Calu3 (cell line): Measurements from ENCODE around the gene SLC39A5. TPM values are rescaled to one million over a fixed set of nuclear protein-coding genes. Genes with fewer than 3 reads are reported as not detected.
"Not testable (repeated sequence)": the region's sequence is repeated elsewhere in the genome, so short reads cannot be mapped to it uniquely, and the experiment has no call there.

ENCODE experiments used
- BruUV-seq: library from RNA; stranded (reverse); fragments of 400-500 nt; replicated peaks from 2 replicates; lab custom pipeline; 2021; lab: Mats Ljungman, UMichigan
- CTCF ChIA-PET: fragments of 300-600 bp; sonication (Branson Sonifier 250); formaldehyde crosslinking; loops from one replicate; lab custom pipeline; 2022; ENCODE audit warnings: antibody characterized with exemption; lab: Charles Lee
- DNase-seq: peaks from one replicate; pipeline ENCODE4 v3.0.0; 2022
- H3K27ac Mint-ChIP-seq: one replicate; pipeline ENCODE4 v1.8.0; 2022; ENCODE audit warnings: mixed read lengths; ENCODE audit not compliant: unreplicated experiment
- H3K27me3 Mint-ChIP-seq: one replicate; pipeline ENCODE4 v1.8.0; 2022; ENCODE audit warnings: mixed read lengths; ENCODE audit not compliant: unreplicated experiment
- H3K36me3 Mint-ChIP-seq: one replicate; pipeline ENCODE4 v1.8.0; 2022; ENCODE audit warnings: mild to moderate bottlenecking, moderate library complexity, mixed read lengths; ENCODE audit not compliant: insufficient read depth, unreplicated experiment
- H3K4me1 Mint-ChIP-seq: one replicate; pipeline ENCODE4 v1.8.0; 2022; ENCODE audit warnings: mild to moderate bottlenecking, low read depth, mixed read lengths; ENCODE audit not compliant: unreplicated experiment
- H3K4me3 Mint-ChIP-seq: one replicate; pipeline ENCODE4 v1.8.0; 2022; ENCODE audit warnings: mild to moderate bottlenecking, low read depth, moderate library complexity, mixed read lengths; ENCODE audit not compliant: unreplicated experiment
- H3K9me3 Mint-ChIP-seq: one replicate; pipeline ENCODE4 v1.8.0; 2022; ENCODE audit warnings: low read depth, mixed read lengths; ENCODE audit not compliant: unreplicated experiment
- CTCF ChIP-seq: fragments of 200-600 bp; IDR thresholded peaks from one replicate; pipeline ENCODE4 v1.8.0; 2022; ENCODE audit warnings: antibody characterized with exemption; ENCODE audit not compliant: unreplicated experiment
- intact Hi-C: fragments of 100-400 bp; cut with micrococcal nuclease; formaldehyde crosslinking; loops from one replicate; pipeline ENCODE4 v1.10.0; 2022; ENCODE audit not compliant: unreplicated experiment
- total RNA-seq: library from RNA; stranded (reverse); gene quantifications from 2 replicates; pipeline ENCODE4 v1.2.3, GENCODE V29; 2022

The SLC39A5 gene
- total RNA-seq, 1 experiment from 2014 or later, result not detected

- Mint-ChIP-seq H3K9me3 (no peaks in the 10 kb centered on the region), H3K27me3 (no peaks in the 10 kb centered on the region), H3K36me3 (peaks cover 29% of the 10 kb centered on the region), H3K4me3 (no peak overlapping the region), H3K27ac (peak overlapping the region; percentile 8), H3K4me1 (peaks cover 34% of the 10 kb centered on the region)
- BruUV-seq, result no TSS peak
- CTCF ChIA-PET, result no interaction called here
- intact Hi-C loops, result loop anchor here (1.0 kb wide), 1 partner anchor 29 kb away; no protein-coding TSS in a partner anchor
- TF ChIP-seq CTCF, result peak; percentile 60
- peak; percentile 85 for DNase-seq
These were observed 36.7 kb upstream of the SLC39A5 start for GRCh38 chr12:56193025-56193578.

GRCh38 chr12:56196818-56197550 lies 32.9 kb upstream of the SLC39A5 start:
- CTCF ChIA-PET, result interaction anchor here (1.2 kb wide), 1 partner anchor 69 kb away, joined by 3 read pairs; the partner anchor contains the start of gene ESYT1
- H3K9me3 Mint-ChIP-seq, H3K27me3 Mint-ChIP-seq, DNase-seq, H3K27ac Mint-ChIP-seq, H3K36me3 Mint-ChIP-seq, intact Hi-C loops, BruUV-seq, H3K4me3 Mint-ChIP-seq: not testable (repeated sequence)
- peaks cover 13% of the 10 kb centered on the region for H3K4me1 Mint-ChIP-seq

- no peak for DNase-seq
- H3K9me3 Mint-ChIP-seq, result no peaks in the 10 kb centered on the region
- H3K4me1 Mint-ChIP-seq, result peaks cover 6% of the 10 kb centered on the region
- no peak for TF ChIP-seq CTCF
- no peaks in the 10 kb centered on the region for H3K36me3 Mint-ChIP-seq
- H3K27ac Mint-ChIP-seq, result no peak overlapping the region
- CTCF ChIA-PET, result interaction anchor here (1.2 kb wide), 1 partner anchor 70 kb away, joined by 3 read pairs; the partner anchor contains the start of gene ESYT1
- BruUV-seq, result no TSS peak
- intact Hi-C loops, result no loop called here
- no peaks in the 10 kb centered on the region for H3K27me3 Mint-ChIP-seq
- no peak overlapping the region for H3K4me3 Mint-ChIP-seq
These were observed 31.8 kb upstream of the SLC39A5 start for GRCh38 chr12:56197921-56198635.

GRCh38 chr12:56198836-56199235 lies 31.0 kb upstream of the SLC39A5 start:
- Mint-ChIP-seq H3K4me1 (no peaks in the 10 kb centered on the region), H3K27ac (peak overlapping the region; percentile 9), H3K27me3 (no peaks in the 10 kb centered on the region), H3K4me3 (no peak overlapping the region), H3K9me3 (no peaks in the 10 kb centered on the region), H3K36me3 (no peaks in the 10 kb centered on the region)
- DNase-seq, result no peak
- TF ChIP-seq CTCF, result no peak
- BruUV-seq, result no TSS peak
- intact Hi-C loops, result no loop called here
- CTCF ChIA-PET, result no interaction called here
